Stimulated activated CD8-positive, alpha-beta memory T cell treated with anti-CD3 and anti-CD28 coated beads, Interleukin-7, amount 100 ng/mL, for 1 hour (primary cell): Measurements from ENCODE around the gene DDX28.
A peak's percentile ranks its signal among the peaks of the same experiment; 100 is the strongest.
"Not testable (repeated sequence)": the region's sequence is repeated elsewhere in the genome, so short reads cannot be mapped to it uniquely, and the experiment has no call there.

Experiments used
- DNase-seq, 2 donors: peaks; one replicate each; pipeline ENCODE4 v3.0.0-alpha.2; 2020; ENCODE audit warnings: low read depth in 2 of 2

Gene DDX28

DNA sequence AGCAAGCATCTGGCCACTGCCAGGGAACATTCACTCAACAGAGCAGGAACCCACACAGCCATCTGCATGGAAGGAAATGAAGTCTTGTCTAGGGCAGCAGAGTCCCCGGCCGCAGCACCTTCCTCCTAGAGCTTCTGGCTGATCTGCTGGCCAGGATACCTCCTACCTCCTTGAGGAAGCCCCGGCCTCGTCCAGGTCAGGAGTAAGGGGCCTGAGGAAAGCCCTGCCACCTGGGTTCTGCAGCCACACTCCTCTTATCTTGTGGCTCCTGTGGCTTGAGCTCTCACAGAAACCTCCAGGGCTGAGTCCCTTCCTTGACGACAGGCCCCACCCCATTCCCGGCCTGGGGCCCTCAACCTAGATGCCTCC, 29.0 kb downstream of the DDX28 start:
- DNase-seq: not testable (repeated sequence)

DNA sequence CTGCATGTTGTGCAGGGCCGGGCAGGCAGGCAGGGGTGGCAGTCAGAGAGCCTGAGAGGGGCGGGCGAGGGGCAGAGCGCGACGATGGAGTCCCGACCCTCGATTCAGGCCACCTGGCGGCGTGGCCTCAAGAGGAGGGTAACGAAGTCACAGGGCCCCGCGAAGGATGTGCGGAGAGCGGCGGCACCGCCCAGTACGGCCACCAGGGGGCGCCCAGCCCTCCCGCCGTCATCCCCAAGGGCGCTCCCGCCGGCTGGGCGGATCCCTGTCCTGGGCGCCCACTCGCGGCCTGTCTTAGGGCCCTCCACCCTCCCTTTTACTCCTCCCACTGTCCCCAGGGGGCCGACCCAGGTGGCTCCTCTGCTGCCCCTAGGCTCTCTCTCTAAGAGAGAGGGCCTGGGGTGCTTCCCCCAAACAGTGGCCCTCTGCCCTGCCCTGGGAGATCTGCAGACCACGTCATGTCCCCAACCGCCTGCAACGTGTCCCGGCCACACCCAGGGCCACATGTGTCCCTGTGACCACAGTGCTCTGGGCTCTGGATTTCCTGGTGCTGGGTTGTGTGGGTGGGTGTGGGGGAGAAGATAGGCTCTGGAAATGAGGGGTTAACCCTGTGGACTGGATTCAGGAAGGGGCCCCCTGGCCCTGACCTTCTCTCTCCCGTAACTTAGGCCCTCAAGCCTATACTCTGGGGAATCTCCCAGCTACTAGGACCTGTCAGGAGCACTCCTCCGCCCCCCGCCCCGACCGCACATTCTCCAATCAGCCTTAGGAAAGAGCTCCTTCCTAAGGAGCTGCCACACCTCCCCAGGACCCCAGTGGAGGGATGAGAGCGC, 29.6 kb downstream of the DDX28 start:
- peak; percentile 60 to 66 for DNase-seq

- no peak for DNase-seq
Measured at GRCh38 chr16:67992661-67993206, 30.3 kb downstream of the DDX28 start.

DNA sequence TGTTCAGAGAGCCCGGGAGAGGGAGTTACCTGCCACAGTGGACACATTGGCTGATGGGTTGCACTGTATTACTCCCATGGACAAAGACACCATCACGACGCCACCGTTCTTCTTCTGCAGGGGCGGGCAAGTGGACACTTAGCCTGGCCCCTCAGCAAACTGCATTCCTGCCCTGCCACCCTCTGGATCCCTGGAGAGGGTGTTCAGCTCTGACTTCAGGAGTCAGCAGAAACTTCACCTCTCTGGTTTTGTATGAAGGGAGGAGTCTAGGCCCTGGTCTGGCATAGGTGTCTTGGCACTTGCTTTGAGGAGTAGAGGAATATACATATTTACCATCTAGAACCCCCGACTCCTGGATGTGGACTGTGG, 33.0 kb downstream of the DDX28 start:
- no peak for DNase-seq

- DNase-seq: no peak
Measured at GRCh38 chr16:67989322-67990017, 33.6 kb downstream of the DDX28 start.

DNA sequence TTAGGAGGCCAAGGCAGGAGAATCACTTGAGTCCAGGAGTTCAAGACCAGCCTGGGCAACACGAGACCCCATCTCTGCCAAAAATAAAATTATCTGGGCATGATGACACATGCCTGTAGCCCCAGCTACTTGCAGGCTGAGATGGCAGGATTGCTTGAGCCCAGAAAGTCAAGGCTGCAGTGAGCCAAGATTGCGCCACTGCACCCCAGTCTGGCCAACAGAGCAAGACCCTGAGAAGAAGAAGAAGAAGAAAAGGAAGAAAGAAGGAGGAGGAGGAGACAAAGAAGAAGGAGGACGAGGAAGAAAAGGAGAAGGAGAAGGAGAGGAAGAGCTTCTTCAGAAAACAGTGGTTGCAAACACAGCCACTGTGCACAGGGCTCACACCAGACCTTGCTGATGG, 34.4 kb downstream of the DDX28 start:
- no peak for DNase-seq

DNA sequence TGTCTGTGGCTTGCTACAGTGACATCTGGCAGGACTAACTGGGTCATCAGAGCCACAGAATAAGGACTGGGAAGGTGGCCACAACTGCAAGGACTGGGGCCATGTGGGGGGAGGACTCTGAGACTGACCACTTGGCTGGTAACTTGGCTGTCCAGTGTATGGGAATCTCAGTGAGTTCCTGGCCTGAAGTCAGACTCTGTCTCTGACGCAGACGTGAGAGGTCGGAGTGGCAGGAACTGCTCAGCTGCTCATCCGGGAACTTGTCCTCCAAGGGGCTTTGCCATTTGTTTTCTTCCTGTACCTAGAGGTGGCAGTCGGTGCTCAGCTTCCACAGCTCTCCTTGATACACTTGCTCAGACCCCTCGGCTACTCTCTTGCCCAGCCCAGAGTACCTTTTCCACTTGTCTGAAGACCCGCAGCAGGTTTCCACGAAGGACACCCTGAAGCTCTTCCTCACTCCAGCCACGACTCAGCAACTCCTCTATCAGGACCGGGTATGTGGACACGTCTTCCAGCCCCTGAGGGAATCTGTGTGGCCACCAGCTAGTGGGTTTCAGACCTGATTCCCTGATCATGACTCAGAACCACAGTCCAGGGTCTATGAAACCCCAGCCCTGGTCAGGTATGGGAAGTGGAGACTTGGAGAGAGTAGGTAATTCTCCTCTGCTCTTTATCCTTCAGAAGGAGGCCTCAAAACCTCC, 35.4 kb downstream of the DDX28 start:
- DNase-seq: no peak

GRCh38 chr16:67986949-67987348, 36.1 kb downstream of the DDX28 start:
- DNase-seq: no peak

GRCh38 chr16:67982011-67982696, 40.9 kb downstream of the DDX28 start:
- DNase-seq: no peak

DNA sequence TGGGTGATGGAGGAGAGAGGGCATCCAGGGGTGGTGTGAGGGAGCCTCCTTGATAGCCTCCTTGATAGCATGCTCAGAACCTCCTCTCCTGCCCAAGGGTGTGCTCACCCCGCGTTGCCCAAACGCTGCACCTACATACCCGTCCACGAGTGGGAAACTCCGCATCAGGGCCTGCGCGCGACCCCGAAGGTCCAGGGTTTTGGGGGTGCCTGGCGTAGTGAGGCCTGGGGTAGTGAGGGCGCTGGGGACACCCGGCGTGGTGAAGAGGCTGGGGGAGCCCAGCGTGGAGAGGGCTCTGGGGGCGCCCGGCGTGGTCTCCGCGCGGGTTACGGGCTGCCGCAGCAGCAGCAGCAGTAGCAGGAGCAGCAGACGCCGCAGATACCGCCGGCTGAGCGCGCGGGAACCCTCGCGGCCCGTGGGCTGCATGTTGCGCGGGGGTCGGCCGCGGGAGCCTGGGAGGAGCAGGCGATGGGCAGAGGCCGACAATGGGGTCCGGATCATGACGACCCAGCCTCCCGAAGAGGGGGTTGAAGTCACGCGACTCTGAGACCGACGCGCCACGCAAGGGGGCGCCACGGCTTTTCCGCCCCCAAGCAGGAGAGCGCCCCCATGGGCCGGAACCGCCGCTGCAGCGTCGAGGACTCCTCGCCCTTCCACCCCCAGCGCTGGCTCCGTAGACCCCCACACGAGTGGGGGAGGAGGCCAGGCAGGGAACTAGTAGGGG, 42.9 kb downstream of the DDX28 start, which contains the start of gene DPEP3:
Gene DPEP3, minus strand, starts transcription at position 545 of the 724 bp plus-strand sequence. Its CDS starts 119 bp downstream, at position 426.
- no peak for DNase-seq

DNA sequence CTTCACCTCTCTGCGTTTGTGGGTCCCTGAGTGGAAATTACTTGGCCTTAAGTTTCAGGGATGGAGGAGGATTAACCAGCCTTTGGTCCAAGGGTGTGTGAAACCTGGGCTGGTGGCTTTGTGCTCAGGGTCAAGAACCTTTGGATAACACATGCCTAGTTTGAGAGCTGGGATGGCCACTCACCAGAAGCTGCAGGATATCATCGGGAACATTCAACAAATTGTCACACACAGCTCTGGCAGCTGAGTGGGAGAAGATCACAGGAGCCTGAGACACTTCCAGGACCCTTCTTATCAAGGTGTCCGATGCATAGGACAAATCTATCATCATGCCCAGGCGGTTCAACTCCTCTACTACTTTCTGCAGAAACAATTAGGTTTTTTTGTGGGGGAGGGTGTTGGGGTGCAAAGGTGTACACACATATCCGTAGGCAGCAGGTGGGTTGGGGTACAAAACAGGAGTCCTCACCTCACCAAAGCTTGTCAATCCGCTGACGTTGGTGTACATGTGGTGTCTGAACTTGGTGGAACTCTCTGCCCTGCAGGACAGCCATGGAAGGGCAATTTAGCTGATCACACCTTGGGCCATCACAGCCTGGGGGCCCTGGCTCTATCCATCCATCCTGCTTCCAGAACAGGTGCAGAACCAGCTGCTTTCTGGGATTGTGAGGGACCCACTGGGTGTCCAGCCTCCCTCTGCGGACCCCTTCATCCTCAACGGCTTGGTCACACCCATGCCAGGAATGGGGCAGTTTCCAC, 45.4 kb downstream of the DDX28 start:
- no peak for DNase-seq

GRCh38 chr16:67977005-67977404, 46.0 kb downstream of the DDX28 start:
- no peak for DNase-seq

GRCh38 chr16:67976205-67976604, 46.8 kb downstream of the DDX28 start:
- DNase-seq: no peak

DNA sequence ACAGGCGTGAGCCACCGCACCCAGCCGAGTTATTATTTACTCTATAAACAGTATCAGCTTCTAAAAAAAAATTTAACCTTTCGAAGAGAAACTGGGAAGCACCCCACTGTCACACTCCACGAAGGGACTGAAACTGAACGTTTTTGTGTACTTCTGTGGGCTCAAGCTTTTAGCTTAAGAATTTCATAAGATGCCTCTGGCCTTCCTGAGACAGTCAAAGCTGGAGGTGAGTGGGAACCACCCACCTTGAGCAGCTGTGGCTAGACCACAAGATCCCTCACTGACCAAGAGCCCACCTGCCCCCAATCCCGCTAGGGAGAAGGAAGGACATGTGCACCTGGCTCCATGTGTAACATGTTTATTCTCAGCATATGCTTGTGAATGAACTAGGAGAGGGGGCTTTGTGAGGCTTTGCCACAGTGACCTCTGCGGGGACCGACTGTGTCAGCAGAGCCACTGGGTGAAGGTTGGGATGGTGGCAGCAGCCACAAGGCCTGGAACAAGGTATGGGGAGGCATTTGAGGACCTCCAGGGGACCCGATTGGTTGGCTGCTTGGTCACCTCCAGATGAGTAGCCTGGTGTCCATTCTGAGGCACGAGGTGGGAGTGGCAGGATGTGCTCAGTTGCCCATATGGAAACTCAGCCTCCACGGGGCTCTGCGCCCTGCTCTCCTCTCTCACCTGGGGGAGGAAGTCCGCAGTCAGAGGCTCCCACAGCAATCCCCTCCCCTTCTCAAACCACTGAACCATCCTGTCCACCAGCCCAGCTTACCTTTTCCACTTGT, 47.5 kb downstream of the DDX28 start:
- no peak for DNase-seq

GRCh38 chr16:67972285-67972684, 50.7 kb downstream of the DDX28 start:
- not testable (repeated sequence) for DNase-seq

DNA sequence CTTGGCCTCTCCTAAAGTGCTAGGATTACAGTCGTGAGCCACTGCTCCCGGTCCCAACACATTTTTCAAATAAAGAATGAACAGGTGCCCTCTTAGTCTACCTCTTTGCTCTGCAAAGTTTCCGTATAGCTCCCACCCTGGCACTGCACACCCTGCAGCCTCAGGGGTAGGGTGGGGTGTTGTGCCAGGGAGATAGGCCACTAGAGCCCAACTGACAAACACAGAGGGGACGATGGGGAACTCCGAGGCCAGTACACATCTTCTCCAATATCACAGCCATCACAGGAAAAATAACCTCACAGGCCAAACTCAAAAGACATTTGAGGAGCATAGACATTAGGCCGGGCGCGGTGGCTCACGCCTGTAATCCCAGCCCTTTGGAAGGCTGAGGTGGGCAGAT, 51.9 kb downstream of the DDX28 start:
- DNase-seq: no peak
